Measurements from ENCODE around the gene BPIFB3. TPM values are rescaled to one million over a fixed set of nuclear protein-coding genes. Genes with fewer than 3 reads are reported as not detected.
"Not testable (repeated sequence)": the region's sequence is repeated elsewhere in the genome, so short reads cannot be mapped to it uniquely, and the experiment has no call there.

BPIFB3 gene
- total RNA-seq, 1 donor from 2014 or later: not detected

- intact Hi-C loops (cut with DNase I): no loop called here
- DNase-seq (ENCODE audit: low spot score): no peak
These were observed 26.6 kb upstream of the BPIFB3 start for GRCh38 chr20:33026779-33027759.

- intact Hi-C loops (cut with DNase I): no loop called here
- no peak for DNase-seq (ENCODE audit: low spot score)
These were observed 25.6 kb upstream of the BPIFB3 start for GRCh38 chr20:33027769-33028751.

GRCh38 chr20:33028875-33029274 is 24.8 kb upstream of the BPIFB3 start:
- intact Hi-C loops (cut with DNase I): no loop called here

GRCh38 chr20:33030076-33030475 is 23.6 kb upstream of the BPIFB3 start:
- DNase-seq (ENCODE audit: low spot score): no peak

More at GRCh38 chr20:33028875-33029274, 24.8 kb upstream of the BPIFB3 start:
- no peak for DNase-seq (ENCODE audit: low spot score)

GRCh38 chr20:33030569-33030968 is 23.1 kb upstream of the BPIFB3 start:
- DNase-seq (ENCODE audit: low spot score): no peak
- intact Hi-C loops (cut with DNase I): no loop called here

More at GRCh38 chr20:33030076-33030475, 23.6 kb upstream of the BPIFB3 start:
- intact Hi-C loops (cut with DNase I): no loop called here

- no peak for DNase-seq (ENCODE audit: low spot score)
- intact Hi-C loops (cut with DNase I): no loop called here
These were observed 22.2 kb upstream of the BPIFB3 start, which contains the start of gene BPIFB6 for GRCh38 chr20:33031531-33031930. BPIFB6 (plus strand) TSS chr20:33031648; CDS start chr20:33031648, 0 bp downstream.

GRCh38 chr20:33032555-33032954 is 21.1 kb upstream of the BPIFB3 start:
- intact Hi-C loops (cut with DNase I): no loop called here

GRCh38 chr20:33033381-33033780 is 20.3 kb upstream of the BPIFB3 start:
- no peak for DNase-seq (ENCODE audit: low spot score)
- intact Hi-C loops (cut with DNase I): no loop called here

More at GRCh38 chr20:33032555-33032954, 21.1 kb upstream of the BPIFB3 start:
- DNase-seq (ENCODE audit: low spot score): no peak

- DNase-seq (ENCODE audit: low spot score): no peak
- intact Hi-C loops (cut with DNase I): no loop called here
These were observed 19.6 kb upstream of the BPIFB3 start for GRCh38 chr20:33034115-33034514.

GRCh38 chr20:33034901-33035492 is 18.7 kb upstream of the BPIFB3 start:
- no peak for DNase-seq (ENCODE audit: low spot score)
- intact Hi-C loops (cut with DNase I): no loop called here

- no peak for DNase-seq (ENCODE audit: low spot score)
- intact Hi-C loops (cut with DNase I): no loop called here
These were observed 16.2 kb upstream of the BPIFB3 start for GRCh38 chr20:33037456-33037855.

GRCh38 chr20:33038243-33038642 is 15.5 kb upstream of the BPIFB3 start:
- intact Hi-C loops (cut with DNase I): no loop called here
- no peak for DNase-seq (ENCODE audit: low spot score)

- intact Hi-C loops (cut with DNase I): no loop called here
- no peak for DNase-seq (ENCODE audit: low spot score)
These were observed 11.3 kb upstream of the BPIFB3 start for GRCh38 chr20:33042430-33042829.

- no peak for DNase-seq (ENCODE audit: low spot score)
- intact Hi-C loops (cut with DNase I): no loop called here
These were observed 10.5 kb upstream of the BPIFB3 start for GRCh38 chr20:33042983-33043730.

- no peak for DNase-seq (ENCODE audit: low spot score)
- intact Hi-C loops (cut with DNase I): no loop called here
These were observed 9.9 kb upstream of the BPIFB3 start for GRCh38 chr20:33043731-33044181.

GRCh38 chr20:33045129-33045721 is 8.5 kb upstream of the BPIFB3 start:
- DNase-seq (ENCODE audit: low spot score); intact Hi-C loops (cut with DNase I): not testable (repeated sequence)

GRCh38 chr20:33046412-33046811 is 7.3 kb upstream of the BPIFB3 start:
- intact Hi-C loops (cut with DNase I): no loop called here
- no peak for DNase-seq (ENCODE audit: low spot score)

GRCh38 chr20:33051333-33051732 is 2.4 kb upstream of the BPIFB3 start:
- intact Hi-C loops (cut with DNase I): no loop called here
- DNase-seq (ENCODE audit: low spot score): no peak

Measured in cardiac septum (tissue), 1 donor.